Liver (tissue), 3 donors: Measurements from ENCODE around the gene FAM149B1.

Experiments used
- FOXA1 ChIP-seq: IDR thresholded peaks from 2 replicates; pipeline ENCODE4 v1.6.1; 2016; ENCODE audit warnings: antibody characterized with exemption
- FOXA2 ChIP-seq: IDR thresholded peaks from 2 replicates; pipeline ENCODE4 v1.6.1; 2016; ENCODE audit warnings: antibody characterized with exemption
- HNF4G ChIP-seq: IDR thresholded peaks from 2 replicates; pipeline ENCODE4 v1.6.1; 2016; ENCODE audit warnings: antibody characterized with exemption
- RAD21 ChIP-seq, 2 donors: IDR thresholded peaks; 2 replicates each; pipeline ENCODE4 v1.6.1; 2016; ENCODE audit warnings: antibody characterized with exemption in 2 of 2, mild to moderate bottlenecking in 2 of 2
- SP1 ChIP-seq: IDR thresholded peaks from 2 replicates; pipeline ENCODE4 v1.6.1; 2018; ENCODE audit warnings: antibody characterized with exemption, mild to moderate bottlenecking
- TAF1 ChIP-seq: conservative IDR thresholded peaks from 2 replicates; pipeline ENCODE4 v1.6.1; 2016; ENCODE audit warnings: antibody characterized with exemption, mild to moderate bottlenecking
- TF ChIP-seq, protein P1 (sequence below): fragments of 150-350 bp; IDR thresholded peaks from 2 replicates; pipeline ENCODE4 v1.5.1; 2017; ENCODE audit warnings: improper control_type of control experiment, low read depth, low read length; ENCODE audit not compliant: missing input control
- TF ChIP-seq, protein P2 (sequence below): IDR thresholded peaks from 2 replicates; pipeline ENCODE4 v1.6.1; 2016; ENCODE audit warnings: antibody characterized with exemption, mild to moderate bottlenecking
- TF ChIP-seq, protein P3 (sequence below): IDR thresholded peaks from 2 replicates; pipeline ENCODE4 v1.6.1; 2016; ENCODE audit warnings: antibody characterized with exemption
- TF ChIP-seq, protein P4 (sequence below): IDR thresholded peaks from 2 replicates; pipeline ENCODE4 v1.6.1; 2016; ENCODE audit warnings: antibody characterized with exemption
- donor health status: healthy.
- donor health status: healthy.

DNA sequence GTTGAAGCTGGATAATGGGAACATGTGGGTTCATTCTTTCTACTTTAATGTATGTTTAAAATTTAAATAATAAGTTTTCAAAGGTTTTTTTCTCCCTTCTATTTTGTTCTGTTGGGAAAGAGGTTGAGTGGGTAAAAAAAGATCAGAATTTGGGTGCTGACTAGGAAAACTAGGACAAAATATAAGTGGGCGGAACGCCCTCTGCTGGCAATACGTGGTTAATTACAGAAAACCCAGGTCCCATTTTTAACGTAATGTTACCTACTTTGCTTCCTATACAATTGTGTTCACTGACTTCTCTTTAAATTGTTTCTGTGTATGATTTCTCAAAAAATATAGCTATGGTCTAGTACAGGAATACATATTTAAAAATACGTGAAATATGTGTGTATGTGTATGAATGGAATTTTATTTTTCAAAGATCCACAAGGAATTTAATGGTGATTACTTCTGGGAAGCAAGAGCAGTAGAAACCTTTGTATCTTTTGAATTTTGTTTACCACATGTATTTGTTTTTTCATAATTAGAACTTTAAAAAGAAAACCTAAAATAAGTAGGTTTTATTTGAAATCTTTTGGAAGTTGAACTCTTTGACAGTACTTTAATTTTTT is 8.8 kb upstream of the FAM149B1 start:
- TF ChIP-seq, protein P1, sequence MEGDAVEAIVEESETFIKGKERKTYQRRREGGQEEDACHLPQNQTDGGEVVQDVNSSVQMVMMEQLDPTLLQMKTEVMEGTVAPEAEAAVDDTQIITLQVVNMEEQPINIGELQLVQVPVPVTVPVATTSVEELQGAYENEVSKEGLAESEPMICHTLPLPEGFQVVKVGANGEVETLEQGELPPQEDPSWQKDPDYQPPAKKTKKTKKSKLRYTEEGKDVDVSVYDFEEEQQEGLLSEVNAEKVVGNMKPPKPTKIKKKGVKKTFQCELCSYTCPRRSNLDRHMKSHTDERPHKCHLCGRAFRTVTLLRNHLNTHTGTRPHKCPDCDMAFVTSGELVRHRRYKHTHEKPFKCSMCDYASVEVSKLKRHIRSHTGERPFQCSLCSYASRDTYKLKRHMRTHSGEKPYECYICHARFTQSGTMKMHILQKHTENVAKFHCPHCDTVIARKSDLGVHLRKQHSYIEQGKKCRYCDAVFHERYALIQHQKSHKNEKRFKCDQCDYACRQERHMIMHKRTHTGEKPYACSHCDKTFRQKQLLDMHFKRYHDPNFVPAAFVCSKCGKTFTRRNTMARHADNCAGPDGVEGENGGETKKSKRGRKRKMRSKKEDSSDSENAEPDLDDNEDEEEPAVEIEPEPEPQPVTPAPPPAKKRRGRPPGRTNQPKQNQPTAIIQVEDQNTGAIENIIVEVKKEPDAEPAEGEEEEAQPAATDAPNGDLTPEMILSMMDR, result peak; percentile 79
- TF ChIP-seq, protein P2, sequence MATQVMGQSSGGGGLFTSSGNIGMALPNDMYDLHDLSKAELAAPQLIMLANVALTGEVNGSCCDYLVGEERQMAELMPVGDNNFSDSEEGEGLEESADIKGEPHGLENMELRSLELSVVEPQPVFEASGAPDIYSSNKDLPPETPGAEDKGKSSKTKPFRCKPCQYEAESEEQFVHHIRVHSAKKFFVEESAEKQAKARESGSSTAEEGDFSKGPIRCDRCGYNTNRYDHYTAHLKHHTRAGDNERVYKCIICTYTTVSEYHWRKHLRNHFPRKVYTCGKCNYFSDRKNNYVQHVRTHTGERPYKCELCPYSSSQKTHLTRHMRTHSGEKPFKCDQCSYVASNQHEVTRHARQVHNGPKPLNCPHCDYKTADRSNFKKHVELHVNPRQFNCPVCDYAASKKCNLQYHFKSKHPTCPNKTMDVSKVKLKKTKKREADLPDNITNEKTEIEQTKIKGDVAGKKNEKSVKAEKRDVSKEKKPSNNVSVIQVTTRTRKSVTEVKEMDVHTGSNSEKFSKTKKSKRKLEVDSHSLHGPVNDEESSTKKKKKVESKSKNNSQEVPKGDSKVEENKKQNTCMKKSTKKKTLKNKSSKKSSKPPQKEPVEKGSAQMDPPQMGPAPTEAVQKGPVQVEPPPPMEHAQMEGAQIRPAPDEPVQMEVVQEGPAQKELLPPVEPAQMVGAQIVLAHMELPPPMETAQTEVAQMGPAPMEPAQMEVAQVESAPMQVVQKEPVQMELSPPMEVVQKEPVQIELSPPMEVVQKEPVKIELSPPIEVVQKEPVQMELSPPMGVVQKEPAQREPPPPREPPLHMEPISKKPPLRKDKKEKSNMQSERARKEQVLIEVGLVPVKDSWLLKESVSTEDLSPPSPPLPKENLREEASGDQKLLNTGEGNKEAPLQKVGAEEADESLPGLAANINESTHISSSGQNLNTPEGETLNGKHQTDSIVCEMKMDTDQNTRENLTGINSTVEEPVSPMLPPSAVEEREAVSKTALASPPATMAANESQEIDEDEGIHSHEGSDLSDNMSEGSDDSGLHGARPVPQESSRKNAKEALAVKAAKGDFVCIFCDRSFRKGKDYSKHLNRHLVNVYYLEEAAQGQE, result no peak
- TF ChIP-seq, protein P3, sequence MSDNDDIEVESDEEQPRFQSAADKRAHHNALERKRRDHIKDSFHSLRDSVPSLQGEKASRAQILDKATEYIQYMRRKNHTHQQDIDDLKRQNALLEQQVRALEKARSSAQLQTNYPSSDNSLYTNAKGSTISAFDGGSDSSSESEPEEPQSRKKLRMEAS, result no peak
- TF ChIP-seq TAF1 (no peak), RAD21 (IDR thresholded peaks at IDR 0.05) (peak; percentile 82 to 83), FOXA1 (no peak), HNF4G (no peak), FOXA2 (no peak), SP1 (no peak)
- TF ChIP-seq, protein P4, sequence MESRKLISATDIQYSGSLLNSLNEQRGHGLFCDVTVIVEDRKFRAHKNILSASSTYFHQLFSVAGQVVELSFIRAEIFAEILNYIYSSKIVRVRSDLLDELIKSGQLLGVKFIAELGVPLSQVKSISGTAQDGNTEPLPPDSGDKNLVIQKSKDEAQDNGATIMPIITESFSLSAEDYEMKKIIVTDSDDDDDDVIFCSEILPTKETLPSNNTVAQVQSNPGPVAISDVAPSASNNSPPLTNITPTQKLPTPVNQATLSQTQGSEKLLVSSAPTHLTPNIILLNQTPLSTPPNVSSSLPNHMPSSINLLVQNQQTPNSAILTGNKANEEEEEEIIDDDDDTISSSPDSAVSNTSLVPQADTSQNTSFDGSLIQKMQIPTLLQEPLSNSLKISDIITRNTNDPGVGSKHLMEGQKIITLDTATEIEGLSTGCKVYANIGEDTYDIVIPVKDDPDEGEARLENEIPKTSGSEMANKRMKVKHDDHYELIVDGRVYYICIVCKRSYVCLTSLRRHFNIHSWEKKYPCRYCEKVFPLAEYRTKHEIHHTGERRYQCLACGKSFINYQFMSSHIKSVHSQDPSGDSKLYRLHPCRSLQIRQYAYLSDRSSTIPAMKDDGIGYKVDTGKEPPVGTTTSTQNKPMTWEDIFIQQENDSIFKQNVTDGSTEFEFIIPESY, result no peak
